ENCODE measurements around the gene DAPK2. TPM values are rescaled to one million over a fixed set of nuclear protein-coding genes. Genes with fewer than 3 reads are reported as not detected.

Gene DAPK2
- total and polyA plus RNA-seq, 2 of the 4 experiments (the other 2 are of a cell fraction), result 0.34 to 0.36 TPM

- no peak overlapping the region for H4K91ac ChIP-seq (ENCODE audit: insufficient read depth, low read depth, low read length)
- in situ Hi-C loops (cut with MboI; ENCODE audit: low sequenced_read_pairs) (no loop called here), intact Hi-C loops (cut with micrococcal nuclease) (no loop called here), dilution Hi-C loops (cut with HindIII; ENCODE audit: low sequenced_read_pairs, unreplicated experiment) (no loop called here)
- no TSS peak for BruUV-seq (replicated peaks)
- no peak overlapping the region for H3K56ac ChIP-seq (ENCODE audit: extremely low read depth, insufficient read depth, low read length)
- no peak overlapping the region for H3K4me3 ChIP-seq (ENCODE audit: insufficient read depth, low read depth, low read length)
- H4K20me1 ChIP-seq (ENCODE audit: insufficient read depth, low read length), result peaks cover 7% of the 10 kb centered on the region; the same call in 1 of the 2 replicates
- 89% methylated on average over 3 of the region's 4 CpGs; no CpG with 5 or more reads in 1 of the 2 experiments for WGBS, 2 experiments (ENCODE audit: extremely low coverage in 2 of 2, insufficient read length in 1 of 2)
- H3K9me3 ChIP-seq (ENCODE audit: control insufficient read depth, insufficient read depth, low read length), result no peaks in the 10 kb centered on the region
- H2AFZ ChIP-seq (replicated peaks; ENCODE audit: low read length, poor library complexity), result no peak overlapping the region
- H2AK5ac ChIP-seq (ENCODE audit: low read depth, low read length), result peak overlapping the region; percentile 5; the same call in 1 of the 2 replicates
- H3K79me1 ChIP-seq (ENCODE audit: low read depth in 1 of 2, low read length in 2 of 2), result no peaks in the 10 kb centered on the region
- H3K23ac ChIP-seq (ENCODE audit: low read depth, low read length), result no peak overlapping the region
- no peaks in the 10 kb centered on the region for H3K36me3 ChIP-seq (ENCODE audit: control insufficient read depth, insufficient read depth, low read length)
- H2BK120ac ChIP-seq (ENCODE audit: low read depth, low read length), result no peak overlapping the region
- no peak overlapping the region for H2BK20ac ChIP-seq (ENCODE audit: low read depth, low read length)
- peaks cover 18% of the 10 kb centered on the region for H3K9me1 ChIP-seq (ENCODE audit: insufficient read depth, low read length)
- 0 out of 3 replicates have a peak overlapping the region, but pooled peaks have one; percentile 7 for H2BK15ac ChIP-seq (ENCODE audit: low read depth, low read length)
- DNase-seq (no peak), ATAC-seq (ENCODE audit: low read depth) (no peak)
- TF ChIP-seq CTCF (conservative IDR thresholded peaks at IDR 0.05; ENCODE audit: low read depth, low read length) (no peak), CHD1 (IDR thresholded peaks at IDR 0.05; ENCODE audit: low read depth, low read length) (no peak), MAZ (IDR thresholded peaks at IDR 0.05; ENCODE audit: borderline replicate concordance, low read depth, low read length) (no peak), SMC3 (IDR thresholded peaks at IDR 0.05; ENCODE audit: low read depth, low read length) (no peak), CEBPB (IDR thresholded peaks at IDR 0.05; ENCODE audit: low read depth, low read length) (no peak), NFE2L2 (IDR thresholded peaks at IDR 0.05; ENCODE audit: low read depth, low read length) (no peak), RFX5 (IDR thresholded peaks at IDR 0.05; ENCODE audit: low read depth, low read length) (no peak), USF2 (IDR thresholded peaks at IDR 0.05; ENCODE audit: low read depth, low read length) (no peak), RAD21 (IDR thresholded peaks at IDR 0.05; ENCODE audit: low read length) (no peak), FOS (IDR thresholded peaks at IDR 0.05; ENCODE audit: low read depth, low read length) (no peak), BHLHE40 (IDR thresholded peaks at IDR 0.05; ENCODE audit: low read depth, low read length) (no peak), RCOR1 (IDR thresholded peaks at IDR 0.05; ENCODE audit: insufficient replicate concordance, low read length) (no peak), MAFK (IDR thresholded peaks at IDR 0.05; ENCODE audit: low read depth, low read length) (no peak), MXI1 (IDR thresholded peaks at IDR 0.05; ENCODE audit: borderline replicate concordance, low read depth, low read length) (no peak), POLR2A (IDR thresholded peaks at IDR 0.05; ENCODE audit: low read depth, low read length) (no peak), ELK1 (IDR thresholded peaks at IDR 0.05; ENCODE audit: borderline replicate concordance, low read depth, low read length) (no peak)
- ChIA-PET CTCF (no interaction called here), POLR2A (ENCODE audit: unreplicated experiment) (no interaction called here)
- no peak overlapping the region for H3K4me2 ChIP-seq (ENCODE audit: low read depth, low read length)
- H4K5ac ChIP-seq (ENCODE audit: low read depth, low read length), result no peak overlapping the region
- H3K18ac ChIP-seq (ENCODE audit: low read depth, low read length), result no peak overlapping the region
- H2AK9ac ChIP-seq (replicated peaks; ENCODE audit: low read depth, low read length, poor library complexity), result no peak overlapping the region
- H3K9ac ChIP-seq (ENCODE audit: low read depth, low read length), result no peak overlapping the region
- H4K8ac ChIP-seq (ENCODE audit: low read depth in 2 of 2, low read length in 2 of 2), result no peak overlapping the region
- no peak overlapping the region for H2BK5ac ChIP-seq (ENCODE audit: low read depth, low read length, poor library complexity, severe bottlenecking)
- no peaks in the 10 kb centered on the region for H3K27me3 ChIP-seq (ENCODE audit: control insufficient read depth, insufficient read depth, low read length)
- H3K4me1 ChIP-seq (ENCODE audit: control insufficient read depth, insufficient read depth, low read length), result peaks cover 10% of the 10 kb centered on the region
- no peak overlapping the region for H3K27ac ChIP-seq (ENCODE audit: insufficient read depth, low read length)
- no peak overlapping the region for H3K4ac ChIP-seq (ENCODE audit: low read depth, low read length)
- no peak overlapping the region for H3K14ac ChIP-seq (replicated peaks; ENCODE audit: low read depth, low read length)
Observed at GRCh38 chr15:63946524-63947065, 99.7 kb downstream of the DAPK2 start.
